ENCODE data around the gene HOXB9.

The HOXB9 gene

GRCh38 chr17:48613862-48614694 is 12.1 kb downstream of the HOXB9 start:
- no peaks in the 10 kb centered on the region for H3K36me3 ChIP-seq (ENCODE audit: low read depth)
- ATAC-seq (ENCODE audit: low read depth): 0 out of 3 replicates have a peak, but pooled peaks have one; percentile 8
- no peaks in the 10 kb centered on the region for H3K9me3 ChIP-seq (ENCODE audit: severe bottlenecking)
- H3K4me1 ChIP-seq (ENCODE audit: insufficient read depth, poor library complexity, severe bottlenecking): peaks cover 9% of the 10 kb centered on the region
- H3K27ac ChIP-seq (ENCODE audit: poor library complexity, severe bottlenecking): no peak overlapping the region
- TF ChIP-seq, protein P1, sequence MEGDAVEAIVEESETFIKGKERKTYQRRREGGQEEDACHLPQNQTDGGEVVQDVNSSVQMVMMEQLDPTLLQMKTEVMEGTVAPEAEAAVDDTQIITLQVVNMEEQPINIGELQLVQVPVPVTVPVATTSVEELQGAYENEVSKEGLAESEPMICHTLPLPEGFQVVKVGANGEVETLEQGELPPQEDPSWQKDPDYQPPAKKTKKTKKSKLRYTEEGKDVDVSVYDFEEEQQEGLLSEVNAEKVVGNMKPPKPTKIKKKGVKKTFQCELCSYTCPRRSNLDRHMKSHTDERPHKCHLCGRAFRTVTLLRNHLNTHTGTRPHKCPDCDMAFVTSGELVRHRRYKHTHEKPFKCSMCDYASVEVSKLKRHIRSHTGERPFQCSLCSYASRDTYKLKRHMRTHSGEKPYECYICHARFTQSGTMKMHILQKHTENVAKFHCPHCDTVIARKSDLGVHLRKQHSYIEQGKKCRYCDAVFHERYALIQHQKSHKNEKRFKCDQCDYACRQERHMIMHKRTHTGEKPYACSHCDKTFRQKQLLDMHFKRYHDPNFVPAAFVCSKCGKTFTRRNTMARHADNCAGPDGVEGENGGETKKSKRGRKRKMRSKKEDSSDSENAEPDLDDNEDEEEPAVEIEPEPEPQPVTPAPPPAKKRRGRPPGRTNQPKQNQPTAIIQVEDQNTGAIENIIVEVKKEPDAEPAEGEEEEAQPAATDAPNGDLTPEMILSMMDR (IDR thresholded peaks at IDR 0.05; ENCODE audit: poor library complexity, severe bottlenecking): no peak
- peaks cover 55% of the 10 kb centered on the region for H3K27me3 ChIP-seq (ENCODE audit: insufficient read depth, poor library complexity, severe bottlenecking)
- H3K4me3 ChIP-seq (ENCODE audit: severe bottlenecking): no peak overlapping the region
- no peak for DNase-seq (ENCODE audit: low spot score)

- Histone ChIP-seq H3K27ac (ENCODE audit: poor library complexity, severe bottlenecking) (no peak overlapping the region), H3K4me1 (ENCODE audit: insufficient read depth, poor library complexity, severe bottlenecking) (peaks cover 5% of the 10 kb centered on the region), H3K36me3 (ENCODE audit: low read depth) (no peaks in the 10 kb centered on the region), H3K27me3 (ENCODE audit: insufficient read depth, poor library complexity, severe bottlenecking) (peaks cover 45% of the 10 kb centered on the region), H3K9me3 (ENCODE audit: severe bottlenecking) (no peaks in the 10 kb centered on the region), H3K4me3 (ENCODE audit: severe bottlenecking) (peak overlapping the region; percentile 35)
- DNase-seq (ENCODE audit: low spot score) (no peak), ATAC-seq (ENCODE audit: low read depth) (peak; percentile 33)
- TF ChIP-seq, protein P1 (IDR thresholded peaks at IDR 0.05; ENCODE audit: poor library complexity, severe bottlenecking): peak; percentile 41
Observed at GRCh38 chr17:48612854-48613691, 13.1 kb downstream of the HOXB9 start.

DNA sequence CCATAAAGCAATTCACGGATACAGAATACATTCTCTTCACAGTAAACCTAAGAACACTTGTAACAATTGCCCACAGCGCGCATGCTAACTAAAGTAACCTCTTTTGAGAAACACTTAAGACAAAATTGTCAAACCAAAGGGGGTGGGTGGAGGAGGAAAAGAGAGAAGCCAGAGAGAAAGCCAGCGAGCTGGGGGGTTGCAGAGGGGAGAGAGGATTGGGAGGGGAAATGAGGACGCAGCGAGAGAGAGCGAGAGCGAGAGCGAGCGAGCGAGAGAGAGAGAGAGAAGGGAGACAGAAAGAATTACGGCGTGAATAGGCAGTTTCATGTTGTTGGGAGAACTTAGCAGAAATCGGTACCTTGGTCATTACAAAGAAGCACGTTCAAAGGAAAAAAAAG is 13.7 kb downstream of the HOXB9 start:
- Histone ChIP-seq H3K9me3 (ENCODE audit: severe bottlenecking) (no peaks in the 10 kb centered on the region), H3K4me3 (ENCODE audit: severe bottlenecking) (peak overlapping the region; percentile 35), H3K27me3 (ENCODE audit: insufficient read depth, poor library complexity, severe bottlenecking) (peaks cover 39% of the 10 kb centered on the region), H3K27ac (ENCODE audit: poor library complexity, severe bottlenecking) (no peak overlapping the region), H3K4me1 (ENCODE audit: insufficient read depth, poor library complexity, severe bottlenecking) (peaks cover 5% of the 10 kb centered on the region), H3K36me3 (ENCODE audit: low read depth) (no peaks in the 10 kb centered on the region)
- TF ChIP-seq, protein P1 (IDR thresholded peaks at IDR 0.05; ENCODE audit: poor library complexity, severe bottlenecking): no peak
- ATAC-seq (ENCODE audit: low read depth) (no peak), DNase-seq (ENCODE audit: low spot score) (no peak)

DNA sequence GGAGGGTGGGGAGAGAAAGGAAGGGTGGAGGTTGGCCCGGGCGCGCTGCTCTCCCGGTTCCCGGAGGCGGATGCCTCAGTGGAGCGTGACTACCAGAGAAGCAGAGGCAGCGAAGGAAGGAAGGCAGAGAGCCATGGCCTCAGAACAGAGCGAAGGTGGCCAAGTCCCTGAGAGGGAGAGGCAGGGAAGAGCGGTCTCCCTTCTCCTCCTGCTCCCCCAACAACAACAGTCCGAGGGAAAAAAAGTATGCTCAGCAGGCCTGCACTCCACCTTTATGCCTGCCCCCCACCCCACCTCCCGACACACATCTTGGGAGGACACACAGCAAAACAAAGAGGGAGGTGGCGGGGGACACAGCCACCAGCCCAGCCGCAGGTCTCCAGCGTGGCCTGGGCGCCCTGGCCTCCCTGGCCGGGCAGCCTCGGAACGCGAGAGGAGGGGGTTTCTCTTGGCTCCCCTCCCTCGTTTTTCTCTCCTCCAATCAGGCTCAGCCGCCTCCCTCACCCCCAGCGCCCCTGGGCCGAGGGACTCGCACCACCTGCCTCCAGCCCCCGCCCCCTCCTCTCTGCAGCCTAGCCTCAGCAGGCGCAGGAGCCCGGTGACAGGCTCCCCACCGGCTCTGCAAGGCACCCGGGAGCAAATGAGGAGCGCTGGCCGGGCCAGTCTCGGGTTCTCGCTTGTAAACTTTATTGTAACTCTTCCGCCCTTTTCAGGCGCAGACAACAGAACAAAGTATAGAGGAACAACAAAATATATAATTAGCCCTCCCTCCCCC is 14.3 kb downstream of the HOXB9 start:
- H3K27ac ChIP-seq (ENCODE audit: poor library complexity, severe bottlenecking): peak overlapping the region; percentile 66
- DNase-seq (ENCODE audit: low spot score) (no peak), ATAC-seq (ENCODE audit: low read depth) (peak; percentile 10; the same call in 2 of the 3 replicates)
- H3K9me3 ChIP-seq (ENCODE audit: severe bottlenecking): no peaks in the 10 kb centered on the region
- TF ChIP-seq, protein P1 (IDR thresholded peaks at IDR 0.05; ENCODE audit: poor library complexity, severe bottlenecking): no peak
- peaks cover 33% of the 10 kb centered on the region for H3K27me3 ChIP-seq (ENCODE audit: insufficient read depth, poor library complexity, severe bottlenecking)
- H3K4me1 ChIP-seq (ENCODE audit: insufficient read depth, poor library complexity, severe bottlenecking): peaks cover 5% of the 10 kb centered on the region
- H3K4me3 ChIP-seq (ENCODE audit: severe bottlenecking): peak overlapping the region; percentile 35
- H3K36me3 ChIP-seq (ENCODE audit: low read depth): no peaks in the 10 kb centered on the region

Measured in RWPE2 (cell line).